OCI-LY1 (cell line): ENCODE measurements around the gene CNNM3.

Experiments used
- H2AFZ ChIP-seq: fragments of 200-600 bp; sonication (generic), shearing (Covaris generic); 2 replicates; pipeline ENCODE4 v1.6.0; 2014; ENCODE audit warnings: antibody characterized with exemption, mild to moderate bottlenecking, low read length
- H3F3A ChIP-seq: fragments of 200-600 bp; sonication (generic), shearing (Covaris generic); 2 replicates; pipeline ENCODE4 v1.6.0; 2014; ENCODE audit warnings: mild to moderate bottlenecking, antibody characterized with exemption, low read length, moderate library complexity; ENCODE audit not compliant: insufficient read depth
- H3K27ac ChIP-seq: fragments of 200-600 bp; sonication (generic); 2 replicates; pipeline ENCODE4 v1.5.1; 2014; ENCODE audit warnings: low read length, mixed run types, mild to moderate bottlenecking, low read depth; ENCODE audit not compliant: poor library complexity, severe bottlenecking
- H3K27me3 ChIP-seq: fragments of 200-600 bp; sonication (generic); 2 replicates; pipeline ENCODE4 v1.6.0; 2014; ENCODE audit warnings: antibody characterized with exemption, mild to moderate bottlenecking, low read length, moderate library complexity; ENCODE audit not compliant: insufficient read depth
- H3K36me3 ChIP-seq: fragments of 200-600 bp; sonication (generic); 2 replicates; pipeline ENCODE4 v1.6.1; 2014; ENCODE audit warnings: mild to moderate bottlenecking, antibody characterized with exemption, low read length, moderate library complexity, mixed read lengths; ENCODE audit not compliant: insufficient read depth
- H3K4me1 ChIP-seq: fragments of 200-600 bp; sonication (generic); 2 replicates; pipeline ENCODE4 v1.5.1; 2014; ENCODE audit warnings: mild to moderate bottlenecking, low read length, moderate library complexity; ENCODE audit not compliant: insufficient read depth, severe bottlenecking
- H3K4me2 ChIP-seq: fragments of 200-600 bp; sonication (generic), shearing (Covaris generic); 2 replicates; pipeline ENCODE4 v1.6.1; 2014; ENCODE audit warnings: low read length
- H3K4me3 ChIP-seq: fragments of 200-600 bp; sonication (generic); 2 replicates; pipeline ENCODE4 v1.5.1; 2014; ENCODE audit warnings: low read length, low read depth, mild to moderate bottlenecking, mixed read lengths; ENCODE audit not compliant: poor library complexity, severe bottlenecking
- H3K79me2 ChIP-seq: fragments of 200-600 bp; shearing (Covaris generic); 2 replicates; pipeline ENCODE4 v1.6.1; 2016; ENCODE audit warnings: mixed run types, low read length, mixed read lengths; ENCODE audit not compliant: insufficient read depth
- H3K9ac ChIP-seq: fragments of 200-600 bp; sonication (generic), shearing (Covaris generic); 2 replicates; pipeline ENCODE4 v1.6.1; 2014; ENCODE audit warnings: mild to moderate bottlenecking, low read length, mixed read lengths
- H3K9me2 ChIP-seq: fragments of 200-600 bp; sonication (generic), shearing (Covaris generic); 2 replicates; pipeline ENCODE4 v1.6.1; 2014; ENCODE audit warnings: low read depth, mild to moderate bottlenecking, low read length, mixed read lengths
- H3K9me3 ChIP-seq: fragments of 200-600 bp; shearing (Covaris generic); 2 replicates; pipeline ENCODE4 v1.6.1; 2014; ENCODE audit warnings: low read length, mixed read lengths
- H4K20me1 ChIP-seq: fragments of 200-600 bp; sonication (generic), shearing (Covaris generic); 2 replicates; pipeline ENCODE4 v1.6.0; 2016; ENCODE audit warnings: mild to moderate bottlenecking, low read length; ENCODE audit not compliant: insufficient read depth
- CTCF ChIP-seq: fragments of 200-600 bp; sonication (generic), shearing (Covaris generic); IDR thresholded peaks from 2 replicates; pipeline ENCODE4 v1.5.1; 2017; ENCODE audit warnings: mild to moderate bottlenecking, antibody characterized with exemption, low read length, moderate library complexity, mixed read lengths
- EZH2 ChIP-seq: fragments of 200-600 bp; sonication (generic), shearing (Covaris generic); IDR thresholded peaks from 2 replicates; pipeline ENCODE4 v1.8.0; 2017; ENCODE audit warnings: borderline replicate concordance, mixed run types, mild to moderate bottlenecking, antibody characterized with exemption, low read length, moderate library complexity, mixed read lengths

Gene CNNM3

GRCh38 chr2:96867756-96868554 lies 51.9 kb downstream of the CNNM3 start:
- no peaks in the 10 kb centered on the region for H3K9me2 ChIP-seq
- TF ChIP-seq CTCF: no peak
- TF ChIP-seq EZH2: no peak
- no peak overlapping the region for H3K9ac ChIP-seq
- peak overlapping the region; percentile 64 for H3K4me2 ChIP-seq
- no peaks in the 10 kb centered on the region for H3F3A ChIP-seq
- H3K9me3 ChIP-seq: no peaks in the 10 kb centered on the region
- no peak overlapping the region for H2AFZ ChIP-seq
- H3K79me2 ChIP-seq: no peaks in the 10 kb centered on the region
- H3K36me3 ChIP-seq: no peaks in the 10 kb centered on the region
- H4K20me1 ChIP-seq: no peaks in the 10 kb centered on the region
- no peak overlapping the region for H3K27ac ChIP-seq
- peaks cover 25% of the 10 kb centered on the region for H3K4me1 ChIP-seq
- 0 out of 2 replicates have a peak, but pooled peaks cover 12% of the 10 kb centered on the region for H3K27me3 ChIP-seq
- H3K4me3 ChIP-seq: peak overlapping the region; percentile 45

- Histone ChIP-seq H3K36me3 (no peaks in the 10 kb centered on the region), H2AFZ (no peak overlapping the region), H3K4me1 (peaks cover 25% of the 10 kb centered on the region), H3K9ac (no peak overlapping the region), H3K27me3 (0 out of 2 replicates have a peak, but pooled peaks cover 16% of the 10 kb centered on the region), H3K9me3 (no peaks in the 10 kb centered on the region), H3K4me2 (peak overlapping the region; percentile 64), H4K20me1 (no peaks in the 10 kb centered on the region), H3K27ac (no peak overlapping the region), H3K9me2 (no peaks in the 10 kb centered on the region), H3F3A (no peaks in the 10 kb centered on the region), H3K4me3 (peak overlapping the region; percentile 45), H3K79me2 (no peaks in the 10 kb centered on the region)
- TF ChIP-seq CTCF (peak; percentile 49), EZH2 (no peak)
These were observed 52.6 kb downstream of the CNNM3 start for GRCh38 chr2:96868555-96869280.

GRCh38 chr2:96869281-96869821 lies 53.3 kb downstream of the CNNM3 start:
- Histone ChIP-seq H3K4me2 (peak overlapping the region; percentile 64; the same call in 1 of the 2 replicates), H3F3A (no peaks in the 10 kb centered on the region), H3K9me3 (no peaks in the 10 kb centered on the region), H3K9me2 (no peaks in the 10 kb centered on the region), H3K27ac (no peak overlapping the region), H3K27me3 (0 out of 2 replicates have a peak, but pooled peaks cover 19% of the 10 kb centered on the region), H3K4me1 (peaks cover 27% of the 10 kb centered on the region), H3K9ac (no peak overlapping the region), H3K79me2 (no peaks in the 10 kb centered on the region), H4K20me1 (no peaks in the 10 kb centered on the region), H3K36me3 (no peaks in the 10 kb centered on the region), H3K4me3 (peak overlapping the region; percentile 45), H2AFZ (no peak overlapping the region)
- TF ChIP-seq CTCF (no peak), EZH2 (no peak)
